Measurements from ENCODE around the gene CPVL.

GRCh38 chr7:29135846-29136245 lies 10.5 kb downstream of the CPVL start:
- TF ChIP-seq REST (IDR thresholded peaks at IDR 0.05; ENCODE audit: insufficient read depth in 1 of 2, low read depth in 2 of 2, low read length in 1 of 2) (no peak), CTCF (IDR thresholded peaks at IDR 0.05) (no peak), TCF7L2 (IDR thresholded peaks at IDR 0.05; ENCODE audit: low read depth, low read length) (no peak), POLR2AphosphoS5 (IDR thresholded peaks at IDR 0.05; ENCODE audit: low read depth, low read length) (no peak)

Measured in Panc1 (cell line).